Transverse colon (tissue), 4 donors: ENCODE data around the gene HAUS1. TPM values are rescaled to one million over a fixed set of nuclear protein-coding genes. Genes with fewer than 3 reads are reported as not detected.

Experiments
- DNase-seq: peaks from one replicate; pipeline ENCODE4 v3.0.0-alpha.2; 2019
- H3K27ac ChIP-seq, 4 donors: fragments of 200-600 bp; sonication (generic); 2 replicates each; pipeline ENCODE4 v1.5.1; 2016 to 2018; ENCODE audit warnings: inconsistent platforms in 4 of 4
- H3K27me3 ChIP-seq: fragments of 200-600 bp; sonication (generic); 2 replicates; pipeline ENCODE4 v1.5.1; 2017; ENCODE audit warnings: inconsistent platforms
- H3K36me3 ChIP-seq, 4 donors: fragments of 200-600 bp; sonication (generic); 2 replicates each; pipeline ENCODE4 v1.5.1; 2017 to 2019; ENCODE audit warnings: inconsistent platforms in 4 of 4
- H3K4me1 ChIP-seq, 4 donors: fragments of 200-600 bp; sonication (generic); 2 replicates each; pipeline ENCODE4 v1.5.1; 2017 to 2020; ENCODE audit warnings: inconsistent platforms in 4 of 4
- H3K4me3 ChIP-seq, 4 donors: fragments of 200-600 bp; sonication (generic); 1 replicate in 1 of 4; 2 replicates in 3 of 4; pipeline versions ENCODE4 v1.5.1 to v1.6.1; 2017 to 2019; ENCODE audit warnings: inconsistent platforms in 4 of 4
- H3K9me3 ChIP-seq, 2 donors: fragments of 200-600 bp; sonication (generic); 2 replicates each; pipeline ENCODE4 v1.5.1; 2017 to 2019; ENCODE audit warnings: inconsistent platforms in 2 of 2
- EP300 ChIP-seq: sonication (generic); formaldehyde crosslinking; IDR thresholded peaks from one replicate; pipeline ENCODE4 v1.6.1; 2017; ENCODE audit warnings: antibody characterized with exemption, low read depth
- POLR2A ChIP-seq: fragments of 450-650 bp; IDR thresholded peaks from one replicate; pipeline ENCODE4 v1.6.1; 2016; ENCODE audit warnings: antibody characterized with exemption, mild to moderate bottlenecking, moderate library complexity
- POLR2AphosphoS5 ChIP-seq, 3 donors: sonication (generic); formaldehyde crosslinking; IDR thresholded peaks; one replicate each; pipeline ENCODE4 v1.6.1; 2016; ENCODE audit warnings: antibody characterized with exemption in 3 of 3
- WGBS, 2 donors: methylation state at CpG; one replicate each; pipeline ENCODE4 v1.1.5; 2018; ENCODE audit warnings: low coverage in 1 of 2; 5-methylcytosine and 5-hydroxymethylcytosine counted together
- in situ Hi-C, 4 donors: fragments of 200-750 bp; cut with MboI; loops; one replicate each; pipeline versions ENCODE4 v1.15.0 to v1.15.1; 2017; ENCODE audit warnings: low sequenced_read_pairs in 3 of 4, low pct_ligation_motif_present in 1 of 4, low pct_unique_long_range_greater_than_20kb in 1 of 4
- intact Hi-C: fragments of 100-400 bp; cut with DNase I; formaldehyde crosslinking; loops from one replicate; pipeline ENCODE4 v1.15.1; 2023; ENCODE audit warnings: low total_unique reads
- total RNA-seq, 4 donors: library from RNA; depleted of rRNA; stranded (reverse); fragments of >200 nt; gene quantifications; one replicate each; pipeline ENCODE4 v1.1.0, GENCODE V29; 2016
- TF ChIP-seq, protein P1 (sequence below), 5 experiments: fragments of 200-600 bp in 3 of 5; fragments of 450-650 bp in 2 of 5; sonication (generic) in 3 of 5; IDR thresholded peaks; 1 replicate in 2 of 5; 2 replicates in 3 of 5; pipeline ENCODE4 v1.5.1; 2016 to 2017; ENCODE audit warnings: antibody characterized with exemption in 5 of 5, inconsistent platforms in 3 of 5, mild to moderate bottlenecking in 2 of 5, moderate library complexity in 1 of 5

Gene HAUS1
- total RNA-seq, 4 donors from 2014 or later, result 1.6 to 33.5 (median 19.8) TPM; not detected in 1

GRCh38 chr18:46072959-46073358 is 31.2 kb upstream of the HAUS1 start:
- Histone ChIP-seq H3K27ac (no peak overlapping the region), H3K9me3 (no peaks in the 10 kb centered on the region), H3K4me3 (no peak overlapping the region), H3K4me1 (peaks cover 7 to 23% (median 17%) of the 10 kb centered on the region in 4 donors), H3K27me3 (no peaks in the 10 kb centered on the region), H3K36me3 (no peaks in the 10 kb centered on the region)
- WGBS, 2 donors, result 67% methylated on average over 3 of the region's 3 CpGs; no CpG with 5 or more reads in 1 of the 2 donors
- in situ Hi-C loops, result loop anchor here in 2 of 4 donors (10.0 kb wide), 2 partner anchors 108 to 128 kb away; partner anchors contain the start of gene EPG5 (in 1 of the 2)
- DNase-seq, result no peak
- TF ChIP-seq EP300, result no peak
- no peak for TF ChIP-seq POLR2A
- no peak for TF ChIP-seq POLR2AphosphoS5 (IDR thresholded peaks at IDR 0.05)
- TF ChIP-seq, protein P1, sequence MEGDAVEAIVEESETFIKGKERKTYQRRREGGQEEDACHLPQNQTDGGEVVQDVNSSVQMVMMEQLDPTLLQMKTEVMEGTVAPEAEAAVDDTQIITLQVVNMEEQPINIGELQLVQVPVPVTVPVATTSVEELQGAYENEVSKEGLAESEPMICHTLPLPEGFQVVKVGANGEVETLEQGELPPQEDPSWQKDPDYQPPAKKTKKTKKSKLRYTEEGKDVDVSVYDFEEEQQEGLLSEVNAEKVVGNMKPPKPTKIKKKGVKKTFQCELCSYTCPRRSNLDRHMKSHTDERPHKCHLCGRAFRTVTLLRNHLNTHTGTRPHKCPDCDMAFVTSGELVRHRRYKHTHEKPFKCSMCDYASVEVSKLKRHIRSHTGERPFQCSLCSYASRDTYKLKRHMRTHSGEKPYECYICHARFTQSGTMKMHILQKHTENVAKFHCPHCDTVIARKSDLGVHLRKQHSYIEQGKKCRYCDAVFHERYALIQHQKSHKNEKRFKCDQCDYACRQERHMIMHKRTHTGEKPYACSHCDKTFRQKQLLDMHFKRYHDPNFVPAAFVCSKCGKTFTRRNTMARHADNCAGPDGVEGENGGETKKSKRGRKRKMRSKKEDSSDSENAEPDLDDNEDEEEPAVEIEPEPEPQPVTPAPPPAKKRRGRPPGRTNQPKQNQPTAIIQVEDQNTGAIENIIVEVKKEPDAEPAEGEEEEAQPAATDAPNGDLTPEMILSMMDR (IDR thresholded peaks at IDR 0.05), result no peak
- intact Hi-C loops, result no loop called here

DNA sequence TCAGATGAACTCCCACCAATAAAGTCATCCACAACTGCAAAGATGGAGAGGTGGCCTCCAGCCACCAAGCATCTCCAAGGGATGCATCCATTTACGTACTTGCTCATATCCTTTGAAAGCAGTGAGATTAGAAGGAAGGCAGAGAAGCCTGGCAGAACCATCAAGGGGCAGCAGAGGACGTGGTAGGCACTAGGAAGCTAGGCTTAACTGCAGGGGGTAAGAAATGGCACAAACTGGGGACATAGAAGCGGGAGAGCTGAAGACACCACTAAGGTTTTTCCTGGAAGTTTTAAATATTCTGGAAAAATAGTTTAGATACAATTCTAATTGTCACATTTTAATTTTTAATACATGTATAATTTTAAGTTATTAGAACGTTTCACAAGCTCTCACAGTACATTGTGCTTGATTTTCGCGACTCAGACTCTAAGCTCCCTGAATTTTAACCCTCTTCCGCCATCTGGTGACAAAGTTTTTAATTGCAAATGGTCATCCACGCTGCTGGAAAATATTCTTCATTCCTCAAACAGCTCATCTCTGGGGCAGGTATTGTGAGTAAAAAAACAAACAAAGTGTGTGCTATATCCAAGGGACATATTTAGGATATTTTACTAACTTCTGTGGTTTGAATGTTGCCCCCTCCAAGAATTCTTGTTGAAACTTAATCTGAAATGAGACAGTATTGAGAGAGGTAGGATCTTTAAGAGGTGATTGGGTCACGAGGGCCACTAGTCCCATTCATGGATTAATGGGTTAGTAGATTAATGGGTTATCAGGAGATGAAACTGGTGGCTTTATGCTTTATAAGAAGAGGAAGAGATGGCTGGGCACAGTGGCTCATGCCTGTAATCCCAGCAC is 30.5 kb upstream of the HAUS1 start:
- in situ Hi-C loops (loop anchor here in 2 of 4 donors (10.0 kb wide), 2 partner anchors 109 to 129 kb away; partner anchors contain the start of gene EPG5 (in 1 of the 2)), intact Hi-C loops (no loop called here)
- no peaks in the 10 kb centered on the region for H3K27me3 ChIP-seq
- no peak overlapping the region for H3K4me3 ChIP-seq
- WGBS, 2 donors, result 27 to 32% methylated on average over 7 to 9 of the region's 9 CpGs
- DNase-seq, result peak; percentile 39
- H3K27ac ChIP-seq, result no peak overlapping the region
- no peaks in the 10 kb centered on the region for H3K9me3 ChIP-seq
- no peaks in the 10 kb centered on the region for H3K36me3 ChIP-seq
- no peak for TF ChIP-seq POLR2A
- TF ChIP-seq, protein P1 (IDR thresholded peaks at IDR 0.05), result peak; percentile 58 to 67 (median 60)
- H3K4me1 ChIP-seq, result peaks cover 7 to 23% (median 17%) of the 10 kb centered on the region in 4 donors

DNA sequence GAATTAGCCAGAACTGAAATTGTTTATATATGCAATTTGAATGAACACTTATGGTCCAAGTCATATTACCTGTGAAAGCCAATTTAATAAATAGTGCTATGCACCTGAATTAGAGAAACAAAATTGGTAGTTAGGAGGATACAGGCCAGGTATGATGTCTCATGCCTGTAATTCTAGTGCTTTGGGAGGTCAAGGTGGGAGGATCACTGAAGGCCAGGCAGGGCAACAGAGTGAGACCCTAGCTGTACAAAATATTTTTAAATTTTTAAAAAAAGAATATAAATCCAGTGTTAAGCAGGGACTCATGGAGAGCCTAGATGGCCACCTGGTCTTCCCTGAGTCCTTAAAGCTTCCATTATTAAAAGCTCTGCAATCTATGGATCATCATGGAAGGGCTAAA is 24.8 kb upstream of the HAUS1 start:
- in situ Hi-C loops, result loop anchor here (10.0 to 25.0 kb wide), 4 partner anchors 115 to 142 kb away; partner anchors contain the start of gene EPG5 (in 2 of the 4)

DNA sequence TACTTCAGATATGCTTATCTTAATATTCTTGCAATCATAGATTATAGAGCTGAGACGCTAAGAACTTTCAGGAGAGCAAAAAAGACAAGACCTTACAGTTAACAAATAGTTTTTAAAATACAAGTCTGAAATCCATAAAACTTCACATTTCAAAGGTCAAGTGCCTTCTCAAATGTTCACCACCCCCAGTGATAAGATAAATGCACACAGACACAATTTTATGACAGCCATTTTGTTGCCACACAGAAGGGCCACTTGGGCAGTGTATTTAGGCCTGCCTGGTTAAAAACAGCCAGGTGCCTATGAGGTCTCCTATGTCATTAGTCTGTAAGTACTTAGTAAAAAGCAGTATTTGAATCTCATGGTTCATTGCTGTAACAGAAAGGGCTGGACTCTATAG is 24.0 kb upstream of the HAUS1 start:
- H3K27ac ChIP-seq, result no peak overlapping the region
- no peaks in the 10 kb centered on the region for H3K27me3 ChIP-seq
- peaks cover 0 to 41% (median 20%) of the 10 kb centered on the region in 4 donors for H3K36me3 ChIP-seq
- 80 to 83% methylated on average over 1 of the region's 1 CpG for WGBS, 2 donors
- no peak for DNase-seq
- no peak overlapping the region for H3K4me3 ChIP-seq
- no peaks in the 10 kb centered on the region for H3K9me3 ChIP-seq
- H3K4me1 ChIP-seq, result no peaks in the 10 kb centered on the region
- TF ChIP-seq EP300 (no peak), POLR2A (no peak), POLR2AphosphoS5 (IDR thresholded peaks at IDR 0.05) (no peak)
- TF ChIP-seq, protein P1 (IDR thresholded peaks at IDR 0.05), result no peak
- intact Hi-C loops, result no loop called here
- in situ Hi-C loops, result loop anchor here in 2 of 4 donors (25.0 kb wide), 2 partner anchors 118 to 143 kb away; partner anchors contain the start of gene EPG5 (in 1 of the 2)

More for the DNA sequence above, 24.8 kb upstream of the HAUS1 start:
- H3K36me3 ChIP-seq, result peaks cover 0 to 33% (median 16%) of the 10 kb centered on the region in 4 donors
- no peaks in the 10 kb centered on the region for H3K9me3 ChIP-seq
- no peaks in the 10 kb centered on the region for H3K27me3 ChIP-seq
- intact Hi-C loops, result no loop called here
- H3K27ac ChIP-seq, result no peak overlapping the region
- no peak overlapping the region for H3K4me3 ChIP-seq
- no peak for DNase-seq
- no peaks in the 10 kb centered on the region for H3K4me1 ChIP-seq
- TF ChIP-seq POLR2AphosphoS5 (IDR thresholded peaks at IDR 0.05), result no peak
